Measurements from ENCODE around the gene GDF15. TPM values are rescaled to one million over a fixed set of nuclear protein-coding genes. Genes with fewer than 3 reads are reported as not detected.

The GDF15 gene
- total and polyA plus RNA-seq, 12 donors, result 0.44 to 2.5 (median 0.70) TPM

- H3K4me1 ChIP-seq, result peaks cover 24 to 71% (median 49%) of the 10 kb centered on the region in 9 donors
- no peak overlapping the region for H3K4me3 ChIP-seq
- no peak for TF ChIP-seq CTCF (IDR thresholded peaks at IDR 0.05)
- 89 to 92% methylated on average over 21 of the region's 21 CpGs for WGBS, 2 donors
- peaks cover 0 to 33% (median 0%) of the 10 kb centered on the region in 9 donors for H3K36me3 ChIP-seq
- peak in 1 of 2 donors; percentile 15 for DNase-seq
- no peak overlapping the region for H3K27ac ChIP-seq
- no peak for ATAC-seq
- H3K27me3 ChIP-seq, result no peaks in the 10 kb centered on the region
- intact Hi-C loops (cut with DNase I), result no loop called here
- H3K9me3 ChIP-seq, result no peaks in the 10 kb centered on the region
These were observed 44.6 kb downstream of the GDF15 start for GRCh38 chr19:18430417-18431144.

GRCh38 chr19:18431351-18432197, 45.6 kb downstream of the GDF15 start:
- peaks cover 0 to 1% (median 0%) of the 10 kb centered on the region in 7 donors for H3K27me3 ChIP-seq
- no peaks in the 10 kb centered on the region for H3K9me3 ChIP-seq
- ATAC-seq (no peak), DNase-seq (peak in 1 of 2 donors; percentile 17)
- peaks cover 0 to 40% (median 0%) of the 10 kb centered on the region in 9 donors for H3K36me3 ChIP-seq
- 83 to 92% methylated on average over 33 to 34 of the region's 34 CpGs for WGBS, 2 donors
- H3K4me1 ChIP-seq, result peaks cover 15 to 67% (median 40%) of the 10 kb centered on the region in 9 donors
- intact Hi-C loops (cut with DNase I), result no loop called here
- no peak overlapping the region for H3K4me3 ChIP-seq
- H3K27ac ChIP-seq, result no peak overlapping the region
- no peak for TF ChIP-seq CTCF (IDR thresholded peaks at IDR 0.05)

- 78 to 79% methylated on average over 12 to 13 of the region's 13 CpGs for WGBS, 2 donors
- intact Hi-C loops (cut with DNase I), result no loop called here
- TF ChIP-seq CTCF (IDR thresholded peaks at IDR 0.05), result no peak
- Histone ChIP-seq H3K36me3 (peaks cover 0 to 35% (median 0%) of the 10 kb centered on the region in 9 donors), H3K27ac (peak overlapping the region in 5 of 10 donors; percentile 32 to 62 (median 44)), H3K4me3 (peak overlapping the region in 7 of 10 donors; percentile 42 to 57 (median 51)), H3K4me1 (peaks cover 18 to 66% (median 40%) of the 10 kb centered on the region in 9 donors), H3K27me3 (peaks cover 0 to 9% (median 0%) of the 10 kb centered on the region in 7 donors), H3K9me3 (no peaks in the 10 kb centered on the region)
- DNase-seq (no peak), ATAC-seq (no peak)
These were observed 46.5 kb downstream of the GDF15 start for GRCh38 chr19:18432275-18433014.

Data from heart right ventricle (tissue), 16 donors.